Astrocyte (in vitro differentiated cells and primary cell): ENCODE measurements around the gene KIAA0319L.

ENCODE experiments used
- EZH2 ChIP-seq: IDR thresholded peaks from 2 replicates; pipeline ENCODE4 v1.6.1; 2012; ENCODE audit warnings: mild to moderate bottlenecking, low read length, inconsistent platforms; ENCODE audit not compliant: insufficient read depth
- TF ChIP-seq, protein P1 (sequence below): IDR thresholded peaks from 2 replicates; pipeline ENCODE4 v1.5.1; 2011; ENCODE audit warnings: low read depth, mild to moderate bottlenecking, inconsistent platforms, low read length, moderate library complexity; ENCODE audit not compliant: insufficient read depth

DNA sequence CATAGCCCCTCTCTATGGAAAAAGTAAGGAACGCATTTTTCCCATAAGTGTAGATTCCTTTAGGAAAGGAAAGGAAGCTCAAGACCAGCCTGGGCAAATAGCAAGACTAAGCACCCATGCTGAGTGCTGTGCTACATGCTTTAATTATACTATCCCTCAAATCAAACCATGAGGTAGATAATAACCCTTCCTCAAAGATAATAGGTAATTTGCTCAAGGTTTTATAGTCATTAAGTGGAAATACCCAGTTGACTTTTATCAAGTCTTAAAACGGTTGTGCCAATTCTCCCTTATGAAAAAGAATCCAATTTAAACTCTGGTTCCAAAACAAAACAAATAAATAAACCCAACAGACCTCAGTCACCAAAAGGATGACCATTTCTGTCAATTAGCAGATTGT, 3.4 kb downstream of the KIAA0319L start:
- TF ChIP-seq, protein P1, sequence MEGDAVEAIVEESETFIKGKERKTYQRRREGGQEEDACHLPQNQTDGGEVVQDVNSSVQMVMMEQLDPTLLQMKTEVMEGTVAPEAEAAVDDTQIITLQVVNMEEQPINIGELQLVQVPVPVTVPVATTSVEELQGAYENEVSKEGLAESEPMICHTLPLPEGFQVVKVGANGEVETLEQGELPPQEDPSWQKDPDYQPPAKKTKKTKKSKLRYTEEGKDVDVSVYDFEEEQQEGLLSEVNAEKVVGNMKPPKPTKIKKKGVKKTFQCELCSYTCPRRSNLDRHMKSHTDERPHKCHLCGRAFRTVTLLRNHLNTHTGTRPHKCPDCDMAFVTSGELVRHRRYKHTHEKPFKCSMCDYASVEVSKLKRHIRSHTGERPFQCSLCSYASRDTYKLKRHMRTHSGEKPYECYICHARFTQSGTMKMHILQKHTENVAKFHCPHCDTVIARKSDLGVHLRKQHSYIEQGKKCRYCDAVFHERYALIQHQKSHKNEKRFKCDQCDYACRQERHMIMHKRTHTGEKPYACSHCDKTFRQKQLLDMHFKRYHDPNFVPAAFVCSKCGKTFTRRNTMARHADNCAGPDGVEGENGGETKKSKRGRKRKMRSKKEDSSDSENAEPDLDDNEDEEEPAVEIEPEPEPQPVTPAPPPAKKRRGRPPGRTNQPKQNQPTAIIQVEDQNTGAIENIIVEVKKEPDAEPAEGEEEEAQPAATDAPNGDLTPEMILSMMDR: no peak
- no peak for TF ChIP-seq EZH2
